ENCODE data around the gene IL1RN.
A peak's percentile ranks its signal among the peaks of the same experiment; 100 is the strongest.

IL1RN gene

GRCh38 chr2:113149553-113150257 is 22.3 kb downstream of the IL1RN start:
- FAIRE-seq = no peak
- DNase-seq (ENCODE audit: extremely low spot score, insufficient read length, low read depth) = no peak

GRCh38 chr2:113150258-113150601 is 22.8 kb downstream of the IL1RN start:
- FAIRE-seq (no peak), DNase-seq (ENCODE audit: extremely low spot score, insufficient read length, low read depth) (no peak)

GRCh38 chr2:113155331-113155730 is 27.9 kb downstream of the IL1RN start:
- no peak for FAIRE-seq
- DNase-seq (ENCODE audit: extremely low spot score, insufficient read length, low read depth) = no peak

- DNase-seq (ENCODE audit: extremely low spot score, insufficient read length, low read depth) = no peak
- peak; percentile 63 for FAIRE-seq
Observed at GRCh38 chr2:113156278-113157117, 29.1 kb downstream of the IL1RN start.

- no peak for DNase-seq (ENCODE audit: extremely low spot score, insufficient read length, low read depth)
Observed at GRCh38 chr2:113157118-113157896, 29.9 kb downstream of the IL1RN start.

GRCh38 chr2:113157897-113158753 is 30.7 kb downstream of the IL1RN start:
- FAIRE-seq (no peak), DNase-seq (ENCODE audit: extremely low spot score, insufficient read length, low read depth) (no peak)

More at GRCh38 chr2:113157118-113157896, 29.9 kb downstream of the IL1RN start:
- FAIRE-seq = no peak

GRCh38 chr2:113158884-113159553 is 31.6 kb downstream of the IL1RN start:
- DNase-seq (ENCODE audit: extremely low spot score, insufficient read length, low read depth) = no peak
- FAIRE-seq = no peak

GRCh38 chr2:113160248-113160647 is 32.9 kb downstream of the IL1RN start:
- DNase-seq (ENCODE audit: extremely low spot score, insufficient read length, low read depth) = no peak
- FAIRE-seq = no peak

- FAIRE-seq = no peak
Observed at GRCh38 chr2:113160962-113161361, 33.6 kb downstream of the IL1RN start.

GRCh38 chr2:113162173-113162572 is 34.8 kb downstream of the IL1RN start:
- FAIRE-seq = no peak
- DNase-seq (ENCODE audit: extremely low spot score, insufficient read length, low read depth) = no peak

More at GRCh38 chr2:113160962-113161361, 33.6 kb downstream of the IL1RN start:
- no peak for DNase-seq (ENCODE audit: extremely low spot score, insufficient read length, low read depth)

- FAIRE-seq (no peak), DNase-seq (ENCODE audit: extremely low spot score, insufficient read length, low read depth) (no peak)
Observed at GRCh38 chr2:113162869-113163268, 35.5 kb downstream of the IL1RN start.

GRCh38 chr2:113164215-113164929 is 37.0 kb downstream of the IL1RN start:
- no peak for DNase-seq (ENCODE audit: extremely low spot score, insufficient read length, low read depth)
- FAIRE-seq = no peak

- no peak for FAIRE-seq
Observed at GRCh38 chr2:113164930-113165585, 37.7 kb downstream of the IL1RN start.

GRCh38 chr2:113166187-113166645 is 38.8 kb downstream of the IL1RN start:
- FAIRE-seq = no peak
- DNase-seq (ENCODE audit: extremely low spot score, insufficient read length, low read depth) = no peak

More at GRCh38 chr2:113164930-113165585, 37.7 kb downstream of the IL1RN start:
- no peak for DNase-seq (ENCODE audit: extremely low spot score, insufficient read length, low read depth)

GRCh38 chr2:113167115-113167932 is 39.9 kb downstream of the IL1RN start:
- no peak for DNase-seq (ENCODE audit: extremely low spot score, insufficient read length, low read depth)

GRCh38 chr2:113167962-113168340 is 40.6 kb downstream of the IL1RN start:
- FAIRE-seq = no peak
- no peak for DNase-seq (ENCODE audit: extremely low spot score, insufficient read length, low read depth)

More at GRCh38 chr2:113167115-113167932, 39.9 kb downstream of the IL1RN start:
- FAIRE-seq = no peak

- FAIRE-seq (peak; percentile 77), DNase-seq (ENCODE audit: extremely low spot score, insufficient read length, low read depth) (no peak)
Observed at GRCh38 chr2:113169002-113169530, 41.7 kb downstream of the IL1RN start.
